KBM-7 (cell line): Measurements from ENCODE around the gene MAP3K5.
"Not testable (repeated sequence)": the region's sequence is repeated elsewhere in the genome, so short reads cannot be mapped to it uniquely, and the experiment has no call there.

ENCODE experiments used
- DNase-seq: peaks from one replicate; pipeline ENCODE4 v3.0.0-alpha.2; 2015
- in situ Hi-C: fragments of 300-500 bp; cut with MboI; formaldehyde crosslinking; loops from 2 replicates; pipeline ENCODE4 v1.14.3; 2020; ENCODE audit warnings: low sequenced_read_pairs, low pct_unique_long_range_greater_than_20kb, mixed read lengths

MAP3K5 gene

DNA sequence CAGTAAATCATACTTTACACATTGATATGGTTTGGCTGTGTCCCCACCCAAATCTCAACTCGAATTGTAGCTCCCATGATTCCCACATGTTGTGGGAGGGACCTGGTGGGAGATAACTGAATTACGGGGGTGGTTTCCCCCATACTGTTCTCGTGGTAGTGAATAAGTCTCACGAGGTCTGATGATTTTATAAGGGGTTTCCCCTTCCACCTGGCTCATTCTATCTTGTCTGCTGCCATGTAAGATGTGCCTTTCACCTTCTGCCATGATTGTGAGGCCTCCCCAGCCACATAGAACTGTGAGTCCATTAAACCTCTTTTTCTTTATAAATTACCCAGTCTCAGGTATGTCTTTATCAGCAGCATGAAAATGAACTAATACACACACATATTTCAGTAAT, 79.6 kb downstream of the MAP3K5 start:
- in situ Hi-C loops, DNase-seq: not testable (repeated sequence)

DNA sequence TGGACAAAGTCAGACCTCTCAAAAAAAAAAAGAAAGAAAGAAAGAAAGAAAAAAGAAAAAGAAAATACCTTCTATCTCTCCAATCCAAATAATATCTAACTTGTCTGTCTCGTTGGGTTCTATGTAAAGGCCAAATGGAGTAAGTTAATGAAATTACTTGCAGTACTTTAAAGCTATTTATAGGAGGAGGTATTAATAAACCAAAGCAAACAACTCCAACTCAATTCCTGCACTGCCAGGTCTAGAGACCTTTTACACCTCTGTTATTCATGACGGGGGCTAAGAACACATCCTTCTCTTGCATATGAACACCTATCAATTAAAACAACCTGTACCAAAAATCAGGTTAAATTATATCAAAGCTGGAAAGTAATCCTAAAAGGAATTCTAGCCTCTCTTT, 80.6 kb downstream of the MAP3K5 start:
- in situ Hi-C loops: no loop called here
- DNase-seq: no peak

DNA sequence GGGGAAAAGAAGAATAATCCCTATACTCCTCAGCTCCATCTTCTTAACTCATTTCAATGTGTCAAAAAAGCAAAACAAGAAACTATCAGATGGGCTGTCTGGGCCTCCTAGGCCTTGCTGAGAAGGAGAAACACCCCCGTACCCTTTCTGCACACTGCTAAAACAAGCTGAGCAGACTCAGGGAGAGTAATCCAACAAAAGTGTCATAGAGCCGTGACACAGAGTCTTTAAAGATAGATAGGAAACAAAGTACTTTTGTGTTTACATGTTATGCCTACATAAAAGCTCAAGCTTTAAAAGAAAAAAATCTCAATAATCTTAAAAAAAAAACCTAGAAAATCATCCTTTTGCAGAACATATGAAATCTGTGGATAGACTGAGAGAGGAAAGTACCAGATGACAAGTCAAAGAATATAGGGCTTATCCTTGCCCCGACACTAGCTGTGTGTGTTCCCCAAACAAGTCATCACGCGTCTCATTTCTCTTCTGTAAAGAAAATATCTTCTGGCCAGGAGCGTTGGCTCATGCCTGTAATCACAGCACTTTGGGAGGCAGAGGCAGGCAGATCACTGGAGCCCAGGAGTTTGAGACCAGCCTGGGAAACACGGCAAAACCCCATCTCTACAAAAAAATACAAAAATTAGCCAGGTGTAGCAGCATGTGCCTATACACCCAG, 81.3 kb downstream of the MAP3K5 start:
- DNase-seq: no peak
- in situ Hi-C loops: no loop called here

DNA sequence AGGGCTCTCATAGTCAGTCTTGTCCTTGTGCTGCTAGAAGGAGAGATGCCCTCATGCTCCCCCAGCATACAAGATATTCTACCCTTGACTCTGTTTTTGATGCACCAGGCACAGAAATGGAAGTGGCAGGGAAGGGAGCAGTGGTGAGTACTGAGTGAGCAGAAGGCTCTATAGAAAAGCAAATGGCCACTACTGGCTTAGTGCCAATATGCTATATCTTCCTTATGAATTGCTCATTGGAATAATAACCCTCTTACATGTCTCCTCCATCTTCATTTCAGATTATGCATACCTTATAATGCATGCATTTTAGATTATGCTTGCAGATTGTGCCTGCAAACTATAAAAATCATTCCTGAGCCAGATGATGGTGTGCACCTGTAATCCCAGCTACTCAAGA, 82.8 kb downstream of the MAP3K5 start:
- no peak for DNase-seq
- in situ Hi-C loops: no loop called here

DNA sequence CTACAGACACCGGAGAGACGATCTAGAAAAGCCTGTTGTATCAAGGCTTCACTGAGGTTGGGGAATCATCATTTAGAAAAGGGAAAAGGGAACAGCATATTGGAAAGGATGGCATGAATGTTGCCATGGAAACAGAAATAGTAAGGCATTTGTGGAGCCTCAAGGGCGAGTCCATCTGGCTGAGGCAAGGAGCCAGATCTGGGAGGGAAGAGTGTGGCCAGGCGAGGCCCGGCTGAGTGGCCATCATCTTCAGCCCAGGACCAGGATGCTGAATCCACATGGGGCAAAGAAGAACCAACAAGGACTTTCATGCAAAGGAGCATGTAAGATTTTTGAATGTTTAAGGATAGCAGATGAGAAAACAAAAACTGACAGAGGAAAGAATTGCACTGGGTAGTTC, 85.8 kb downstream of the MAP3K5 start:
- DNase-seq: no peak
- in situ Hi-C loops: no loop called here

DNA sequence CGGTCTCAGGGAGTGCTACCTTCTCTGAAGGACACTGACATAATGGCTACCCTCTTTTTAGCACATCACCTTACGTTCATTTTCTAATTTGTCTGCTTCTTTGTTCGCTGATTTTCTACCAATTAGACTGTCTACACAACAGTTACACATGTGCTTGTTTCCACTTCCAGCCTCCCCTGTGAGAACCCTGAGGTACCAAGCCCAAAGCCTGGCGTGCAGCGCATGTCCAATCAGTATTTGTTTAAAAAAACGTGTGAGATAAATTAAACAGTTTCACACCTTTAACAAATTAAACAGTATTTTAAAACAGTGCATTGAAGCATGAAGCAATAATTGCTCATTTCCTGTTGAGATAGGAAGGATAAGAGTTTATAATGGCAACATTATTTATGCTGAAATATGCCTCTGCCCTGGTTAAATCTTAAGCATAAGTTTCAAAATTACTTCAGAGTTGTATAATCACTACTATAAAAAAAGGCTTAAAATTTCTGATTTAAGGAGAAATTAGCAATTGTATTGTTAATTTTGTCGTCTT, 88.9 kb downstream of the MAP3K5 start:
- in situ Hi-C loops: no loop called here

DNA sequence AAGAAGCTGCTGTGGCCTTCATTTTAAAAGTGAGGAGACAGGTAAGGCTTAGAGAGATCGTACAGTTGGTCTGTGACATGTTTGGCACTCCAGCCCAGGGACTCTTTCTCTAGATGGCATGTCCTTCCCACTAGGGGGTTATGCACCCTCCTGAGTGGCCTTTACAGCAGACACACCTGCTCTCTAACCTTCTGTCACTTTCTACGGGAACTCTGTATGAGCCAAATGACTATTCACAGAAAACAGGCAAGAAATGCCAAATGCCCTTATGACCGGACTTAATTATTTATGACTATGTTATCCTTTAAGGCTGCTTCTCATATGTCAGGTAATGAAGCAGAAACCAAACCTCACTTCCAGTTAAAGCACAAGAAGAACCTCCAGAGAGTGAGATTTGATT, 91.2 kb downstream of the MAP3K5 start:
- no peak for DNase-seq
- in situ Hi-C loops: no loop called here

More for the DNA sequence above, 88.9 kb downstream of the MAP3K5 start:
- no peak for DNase-seq

DNA sequence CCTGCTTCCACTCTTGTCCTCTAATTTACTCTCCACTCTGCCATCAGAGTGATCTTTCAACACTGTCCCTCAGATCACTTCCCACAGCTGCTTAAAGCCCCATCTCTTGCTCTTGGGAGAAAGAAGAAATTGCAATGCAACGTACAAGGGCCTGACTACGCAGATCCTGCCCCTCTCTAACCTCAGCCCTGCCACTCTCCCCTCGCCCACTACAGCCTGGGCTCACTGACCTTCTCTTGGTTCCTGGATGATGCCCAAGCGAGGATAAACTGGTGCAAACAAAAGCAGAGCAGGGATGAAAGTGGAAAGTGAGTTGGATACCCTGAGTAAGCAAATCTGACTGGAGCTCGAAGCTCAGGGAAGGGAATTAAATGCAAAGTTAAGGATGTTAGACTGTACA, 92.9 kb downstream of the MAP3K5 start:
- in situ Hi-C loops: no loop called here
- DNase-seq: no peak

DNA sequence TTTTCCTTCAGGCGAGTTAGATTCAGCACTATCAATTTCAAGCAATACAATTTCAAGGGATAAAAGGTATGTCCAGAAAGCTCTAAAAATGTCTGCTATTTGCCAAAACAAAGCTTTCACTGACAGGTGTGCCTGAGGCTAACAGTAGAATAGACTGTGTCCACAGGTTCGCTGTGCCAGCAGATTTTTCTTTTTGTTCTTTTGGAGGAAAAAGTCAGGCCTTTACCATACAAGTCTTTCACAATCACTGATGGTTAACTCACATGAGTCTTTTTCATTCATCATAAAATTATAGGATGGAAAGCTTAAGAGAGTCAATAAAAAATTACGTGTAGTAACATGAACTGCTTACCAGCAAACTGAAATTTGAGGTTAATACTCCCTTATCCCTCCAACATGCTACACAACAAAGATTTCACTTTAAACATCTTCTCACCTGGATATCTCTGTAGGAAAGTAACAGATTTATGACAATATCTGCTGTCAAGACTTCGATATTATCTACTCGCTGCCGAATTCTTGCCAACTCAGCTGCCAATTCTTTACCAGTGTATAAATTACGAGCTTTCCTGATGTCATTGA, 95.4 kb downstream of the MAP3K5 start:
- in situ Hi-C loops: no loop called here
- no peak for DNase-seq

DNA sequence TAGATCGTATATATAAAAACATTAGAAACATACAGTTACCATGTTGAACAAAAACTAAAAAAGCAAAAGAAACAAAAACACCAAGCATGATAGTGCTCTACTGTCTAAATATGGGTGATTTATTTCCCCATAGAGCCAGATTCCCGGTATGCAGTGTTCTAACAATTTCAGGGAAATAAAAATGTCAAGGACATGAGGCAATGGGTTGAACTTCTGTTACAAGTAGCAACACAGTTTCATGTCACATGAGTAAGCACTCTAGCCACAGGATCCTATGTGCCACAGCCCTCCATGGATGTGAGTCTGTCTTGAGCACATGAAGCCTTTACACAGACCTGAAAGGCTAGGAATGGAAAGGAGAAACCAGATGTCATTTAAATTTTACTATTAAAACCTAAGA, 96.0 kb downstream of the MAP3K5 start:
- DNase-seq: no peak
- in situ Hi-C loops: no loop called here

DNA sequence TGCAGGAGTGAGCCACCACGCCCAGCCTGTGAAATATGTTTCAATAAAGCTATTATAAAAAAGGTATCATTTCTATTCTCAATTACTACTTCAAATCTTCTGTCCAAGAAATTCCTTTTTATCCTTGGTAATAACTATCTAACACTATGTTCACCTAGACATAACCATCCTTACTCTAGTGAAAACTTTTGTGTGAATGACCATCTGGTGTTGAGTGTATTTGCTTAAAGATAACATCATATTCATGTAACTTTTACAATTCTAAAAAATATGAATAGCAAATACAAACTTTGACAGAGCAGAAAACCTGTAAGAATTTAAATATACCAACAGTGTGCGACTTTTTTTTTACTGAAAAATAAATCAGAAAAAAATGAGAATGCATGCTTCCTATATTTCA, 96.9 kb downstream of the MAP3K5 start:
- in situ Hi-C loops: no loop called here
- DNase-seq: no peak

DNA sequence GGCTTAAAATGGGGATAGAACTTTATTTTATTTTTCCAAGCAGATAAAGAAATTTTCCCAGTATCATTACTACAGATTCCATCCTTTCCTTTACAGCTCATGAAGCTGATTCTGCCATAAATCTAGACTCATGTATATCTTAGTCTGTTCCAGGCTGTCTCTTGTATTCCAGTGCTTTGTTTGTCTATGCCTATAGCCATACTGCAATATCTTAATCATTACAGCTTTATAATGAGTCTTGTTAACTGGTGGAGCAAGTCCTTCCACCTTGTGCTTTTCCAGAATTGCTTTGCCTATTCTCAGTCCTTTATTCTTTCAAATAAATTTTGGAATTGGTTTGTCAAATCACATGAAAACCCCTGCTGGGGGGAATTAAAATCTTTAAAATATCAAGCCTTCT, 99.2 kb downstream of the MAP3K5 start:
- in situ Hi-C loops: no loop called here
- no peak for DNase-seq

DNA sequence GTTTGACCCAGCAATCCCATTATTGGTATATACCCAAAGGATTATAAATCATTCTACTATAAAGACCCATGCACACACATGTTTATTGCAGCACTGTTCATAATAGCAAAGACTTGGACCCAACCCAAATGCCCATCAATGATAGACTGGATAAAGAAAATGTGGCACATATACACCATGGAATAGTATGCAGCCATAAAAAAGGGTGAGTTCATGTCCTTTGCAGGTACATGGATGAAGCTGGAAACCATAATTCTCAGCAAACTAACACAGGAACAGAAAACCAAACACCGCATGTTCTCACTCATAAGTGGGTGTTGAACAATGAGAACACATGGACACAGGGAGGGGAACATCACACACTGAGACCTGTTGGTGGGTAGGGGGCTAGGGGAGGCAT, 104.4 kb downstream of the MAP3K5 start:
- DNase-seq, in situ Hi-C loops: not testable (repeated sequence)

DNA sequence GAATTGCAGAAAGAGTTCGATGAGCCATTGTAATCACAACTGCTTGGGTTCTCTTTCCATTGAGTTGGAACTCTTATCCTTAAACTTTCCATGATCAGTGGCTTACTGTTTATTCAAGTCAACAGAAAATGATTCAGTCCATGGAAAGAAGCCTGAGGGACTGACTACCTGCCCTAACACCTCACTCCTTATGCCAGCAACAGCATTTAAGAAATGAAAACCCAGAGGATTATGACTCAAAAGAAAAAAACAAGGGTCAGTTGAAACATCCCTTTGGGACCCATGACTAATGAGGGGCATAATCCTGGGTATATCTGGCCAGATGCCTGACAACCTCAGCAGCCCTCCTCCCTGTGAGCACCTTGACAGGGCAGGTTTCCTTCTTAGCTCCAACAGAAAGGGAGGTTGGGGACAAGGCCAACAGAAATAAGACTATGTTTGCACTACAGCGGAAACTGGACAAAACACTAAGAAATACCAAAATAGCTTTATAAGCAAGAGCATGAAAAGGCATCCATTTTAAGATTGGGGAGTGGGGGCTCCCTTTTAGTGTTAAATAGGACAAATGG, 106.7 kb downstream of the MAP3K5 start:
- in situ Hi-C loops: no loop called here
- no peak for DNase-seq

DNA sequence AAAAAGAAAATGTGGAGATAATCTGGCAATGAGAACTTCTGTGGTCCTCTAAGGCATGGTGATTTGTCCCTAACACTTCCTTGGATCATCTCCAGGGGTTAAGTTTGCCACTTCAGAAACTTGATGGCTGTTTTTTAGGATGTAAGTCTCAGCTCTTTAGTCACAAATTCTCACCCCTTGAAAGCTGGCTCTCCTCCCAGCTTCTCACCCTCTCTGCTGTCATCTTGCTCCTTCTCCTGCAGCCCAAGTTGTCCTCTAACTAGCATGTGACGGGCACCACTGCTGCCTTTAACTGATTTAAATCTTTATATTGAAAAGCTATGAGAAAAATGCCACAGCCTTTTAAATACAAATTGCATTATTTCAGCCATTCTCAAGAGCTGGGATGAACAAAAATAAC, 107.8 kb downstream of the MAP3K5 start:
- DNase-seq: no peak
- in situ Hi-C loops: no loop called here

DNA sequence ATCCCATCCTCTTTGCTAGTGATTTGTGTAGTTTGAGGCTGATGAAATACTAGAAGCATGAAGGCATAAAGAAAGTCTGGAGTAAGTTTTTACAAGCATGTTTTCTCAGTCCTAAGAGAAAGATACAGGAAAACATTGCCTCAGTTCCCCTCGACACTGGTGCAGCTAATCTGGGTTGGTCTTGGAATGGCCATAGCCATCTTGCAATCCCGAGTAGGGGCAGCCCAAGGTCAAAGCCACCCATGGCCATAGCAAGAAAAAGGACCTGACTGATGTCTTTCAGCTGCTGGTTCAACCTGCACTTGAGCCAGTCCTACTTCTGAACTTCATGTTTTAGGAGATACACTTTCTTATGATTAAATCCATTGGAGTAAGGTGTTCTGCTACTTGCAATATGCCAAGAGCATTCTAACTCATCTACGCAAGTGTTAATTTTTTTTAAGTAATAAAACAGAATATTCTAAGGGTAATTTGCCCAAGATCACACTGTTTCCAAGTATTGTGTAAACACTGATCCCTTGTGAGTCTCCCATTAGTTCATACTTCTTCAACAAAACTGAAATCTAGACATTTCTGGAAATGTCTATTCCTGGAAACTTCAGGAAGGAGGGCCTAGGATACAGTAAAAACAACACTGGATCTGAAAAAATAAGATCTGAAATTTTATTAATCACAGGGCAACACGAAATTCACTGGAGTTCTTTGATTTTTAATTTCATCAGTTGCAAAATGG, 108.9 kb downstream of the MAP3K5 start:
- no peak for DNase-seq
- in situ Hi-C loops: no loop called here

DNA sequence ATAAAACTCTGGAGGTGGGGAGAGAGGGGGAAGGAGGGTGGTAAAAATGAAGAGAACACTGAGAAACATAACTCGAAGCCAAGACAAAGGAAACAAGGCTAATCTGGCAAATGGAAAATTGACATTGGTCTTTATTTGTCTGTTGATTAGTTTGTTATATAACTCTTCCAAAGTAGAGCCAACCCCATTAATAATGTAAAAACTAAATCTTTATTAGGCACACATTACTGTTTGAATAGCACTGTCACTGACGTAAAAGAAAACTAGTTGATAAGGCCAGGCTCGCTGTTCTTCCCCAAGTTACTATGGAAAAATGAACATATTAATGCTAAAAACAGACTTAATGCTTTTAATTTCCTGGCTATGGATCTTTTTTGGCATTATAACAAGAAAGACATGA, 110.0 kb downstream of the MAP3K5 start:
- in situ Hi-C loops: no loop called here
- no peak for DNase-seq

DNA sequence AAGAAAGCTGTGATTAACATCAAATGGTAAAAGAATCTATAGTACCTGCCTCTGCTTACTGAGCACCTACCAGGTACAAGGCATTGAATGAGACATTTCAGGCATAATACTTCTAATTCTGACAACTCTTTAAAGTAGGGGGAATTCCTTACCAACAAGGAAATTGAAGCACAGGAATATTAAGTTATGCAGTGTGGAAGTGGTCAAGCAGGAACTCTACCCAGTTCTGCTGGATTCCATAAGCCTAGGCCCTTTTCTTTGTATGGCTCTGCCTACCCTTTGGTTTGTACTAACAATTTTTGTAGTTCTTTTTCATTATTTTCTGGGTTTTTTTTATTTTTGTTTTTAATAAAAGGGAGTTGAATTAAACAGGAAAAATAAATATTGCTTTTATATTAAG, 114.5 kb downstream of the MAP3K5 start:
- DNase-seq: no peak
- in situ Hi-C loops: no loop called here

DNA sequence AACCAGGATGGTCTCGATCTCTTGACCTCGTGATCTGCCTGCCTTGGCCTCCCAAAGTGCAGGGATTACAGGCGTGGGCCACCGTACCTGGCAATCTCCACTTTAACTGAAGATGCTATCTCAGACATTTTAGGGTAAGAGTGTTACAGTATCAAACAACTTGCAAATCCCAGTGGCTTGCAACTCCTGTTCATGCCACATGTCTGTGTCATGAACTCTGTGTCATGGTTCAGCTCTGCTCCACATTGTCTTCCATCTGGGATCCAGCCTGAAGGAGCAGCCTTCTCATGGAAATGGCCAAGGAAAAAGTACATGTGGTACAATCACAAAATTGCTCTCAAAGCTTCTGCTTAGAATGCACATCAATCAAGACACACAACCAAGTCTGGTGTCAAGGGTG, 114.9 kb downstream of the MAP3K5 start:
- no peak for DNase-seq
- in situ Hi-C loops: no loop called here

DNA sequence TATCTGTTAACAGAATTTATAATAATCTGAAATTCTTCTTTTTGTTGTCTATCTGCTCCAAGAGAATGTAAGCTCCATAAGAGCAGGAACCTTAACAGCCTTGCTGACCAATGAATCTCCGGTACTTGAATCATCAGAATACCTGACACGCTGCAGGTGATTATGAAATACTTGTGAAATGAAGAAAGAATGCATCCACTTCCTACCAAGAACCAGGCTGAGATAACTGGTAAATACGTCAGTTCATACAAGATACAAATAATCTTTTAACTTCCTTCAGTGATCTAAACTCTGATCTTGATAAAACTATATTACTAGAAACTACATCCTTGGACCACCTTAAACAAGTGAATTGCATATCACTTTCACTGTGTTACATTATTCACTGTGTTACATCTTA, 116.2 kb downstream of the MAP3K5 start:
- in situ Hi-C loops: no loop called here
- DNase-seq: no peak
